WTC11 (cell line): ENCODE measurements around the gene OVCA2.

Source experiments
- ATF1 ChIP-seq: sonication (generic); formaldehyde crosslinking; IDR thresholded peaks from 2 replicates; pipeline ENCODE4 v1.8.1; 2023; ENCODE audit warnings: mild to moderate bottlenecking, moderate library complexity, missing genetic modification reagents
- ATF2 ChIP-seq: sonication (generic); formaldehyde crosslinking; IDR thresholded peaks from 2 replicates; pipeline ENCODE4 v1.8.1; 2022; ENCODE audit warnings: low read depth, missing genetic modification reagents, borderline replicate concordance
- CREB1 ChIP-seq: sonication (generic); formaldehyde crosslinking; IDR thresholded peaks from 2 replicates; pipeline ENCODE4 v1.8.0; 2023; ENCODE audit warnings: mild to moderate bottlenecking, missing genetic modification reagents
- CREM ChIP-seq: sonication (generic); formaldehyde crosslinking; IDR thresholded peaks from 2 replicates; pipeline ENCODE4 v1.8.1; 2022; ENCODE audit warnings: mild to moderate bottlenecking, missing genetic modification reagents, moderate library complexity
- KAT7 ChIP-seq: sonication (generic); formaldehyde crosslinking; IDR thresholded peaks from 2 replicates; pipeline ENCODE4 v1.8.1; 2023; ENCODE audit warnings: missing genetic modification reagents, mild to moderate bottlenecking, borderline replicate concordance
- NR2C2 ChIP-seq: sonication (generic); formaldehyde crosslinking; IDR thresholded peaks from 2 replicates; pipeline ENCODE4 v1.8.0; 2022; ENCODE audit warnings: mild to moderate bottlenecking, missing genetic modification reagents
- RORB ChIP-seq: fragments of 250-450 bp; sonication (Bioruptor Pico); IDR thresholded peaks from 2 replicates; pipeline ENCODE4 v1.9.0; 2021; ENCODE audit warnings: mild to moderate bottlenecking
- ZNF121 ChIP-seq: sonication (generic); formaldehyde crosslinking; IDR thresholded peaks from 2 replicates; pipeline ENCODE4 v1.8.0; 2023; ENCODE audit warnings: missing genetic modification reagents
- ZNF232 ChIP-seq: sonication (generic); formaldehyde crosslinking; IDR thresholded peaks from 2 replicates; pipeline ENCODE4 v1.8.0; 2022; ENCODE audit warnings: mild to moderate bottlenecking, missing genetic modification reagents
- TF ChIP-seq, protein P1 (sequence below): fragments of 200-600 bp; IDR thresholded peaks from 2 replicates; pipeline ENCODE4 v1.8.0; 2022; ENCODE audit warnings: antibody characterized with exemption
- TF ChIP-seq, protein P2 (sequence below): sonication (generic); formaldehyde crosslinking; IDR thresholded peaks from 2 replicates; pipeline ENCODE4 v1.8.0; 2023; ENCODE audit warnings: missing genetic modification reagents, mild to moderate bottlenecking, borderline replicate concordance
- TF ChIP-seq, protein P3 (sequence below): sonication (generic); formaldehyde crosslinking; IDR thresholded peaks from 2 replicates; pipeline ENCODE4 v1.8.0; 2022; ENCODE audit warnings: mild to moderate bottlenecking, missing genetic modification reagents
- TF ChIP-seq, protein P4 (sequence below): sonication (generic); formaldehyde crosslinking; IDR thresholded peaks from 2 replicates; pipeline ENCODE4 v1.8.1; 2023; ENCODE audit warnings: mild to moderate bottlenecking, missing genetic modification reagents

DNA sequence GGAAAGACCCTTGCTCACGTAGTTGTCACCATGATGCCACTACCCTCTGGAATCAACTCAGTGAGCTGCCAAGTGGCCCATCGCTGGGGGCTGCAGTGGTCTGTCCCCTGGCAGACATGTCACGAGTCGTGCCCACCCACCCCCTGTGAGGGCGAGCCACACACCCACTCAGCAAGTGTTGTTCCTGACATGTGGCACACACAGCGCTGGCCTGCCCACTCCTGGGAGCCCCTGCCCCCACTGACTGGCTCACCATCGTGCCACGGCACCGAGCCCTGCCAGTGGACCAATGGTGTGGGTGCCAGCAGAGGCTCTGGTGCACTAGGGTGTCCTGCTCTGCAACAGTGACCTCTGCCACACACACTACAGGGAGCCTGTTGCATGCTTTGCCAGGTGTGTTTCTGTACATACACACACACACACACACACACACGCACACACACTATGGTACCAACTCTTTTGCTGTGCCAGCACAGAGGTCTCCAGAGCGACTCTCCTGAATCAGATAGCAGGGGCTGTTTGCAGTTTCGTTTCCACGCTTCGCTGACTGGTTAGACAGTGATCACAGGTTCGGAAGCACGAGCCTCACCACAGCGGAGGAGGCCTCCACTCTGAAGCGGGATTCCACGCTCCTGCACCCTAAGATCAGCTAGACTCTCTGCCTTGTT lies 24.4 kb upstream of the OVCA2 start:
- TF ChIP-seq, protein P1, sequence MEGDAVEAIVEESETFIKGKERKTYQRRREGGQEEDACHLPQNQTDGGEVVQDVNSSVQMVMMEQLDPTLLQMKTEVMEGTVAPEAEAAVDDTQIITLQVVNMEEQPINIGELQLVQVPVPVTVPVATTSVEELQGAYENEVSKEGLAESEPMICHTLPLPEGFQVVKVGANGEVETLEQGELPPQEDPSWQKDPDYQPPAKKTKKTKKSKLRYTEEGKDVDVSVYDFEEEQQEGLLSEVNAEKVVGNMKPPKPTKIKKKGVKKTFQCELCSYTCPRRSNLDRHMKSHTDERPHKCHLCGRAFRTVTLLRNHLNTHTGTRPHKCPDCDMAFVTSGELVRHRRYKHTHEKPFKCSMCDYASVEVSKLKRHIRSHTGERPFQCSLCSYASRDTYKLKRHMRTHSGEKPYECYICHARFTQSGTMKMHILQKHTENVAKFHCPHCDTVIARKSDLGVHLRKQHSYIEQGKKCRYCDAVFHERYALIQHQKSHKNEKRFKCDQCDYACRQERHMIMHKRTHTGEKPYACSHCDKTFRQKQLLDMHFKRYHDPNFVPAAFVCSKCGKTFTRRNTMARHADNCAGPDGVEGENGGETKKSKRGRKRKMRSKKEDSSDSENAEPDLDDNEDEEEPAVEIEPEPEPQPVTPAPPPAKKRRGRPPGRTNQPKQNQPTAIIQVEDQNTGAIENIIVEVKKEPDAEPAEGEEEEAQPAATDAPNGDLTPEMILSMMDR, result no peak
- TF ChIP-seq NR2C2 (no peak), KAT7 (no peak), CREB1 (CRISPR knock-in tag) (no peak), RORB (no peak), ZNF232 (no peak), CREM (CRISPR knock-in tag) (no peak), ATF2 (CRISPR knock-in tag) (no peak), ZNF121 (no peak), ATF1 (CRISPR knock-in tag) (no peak)
- TF ChIP-seq, protein P2, sequence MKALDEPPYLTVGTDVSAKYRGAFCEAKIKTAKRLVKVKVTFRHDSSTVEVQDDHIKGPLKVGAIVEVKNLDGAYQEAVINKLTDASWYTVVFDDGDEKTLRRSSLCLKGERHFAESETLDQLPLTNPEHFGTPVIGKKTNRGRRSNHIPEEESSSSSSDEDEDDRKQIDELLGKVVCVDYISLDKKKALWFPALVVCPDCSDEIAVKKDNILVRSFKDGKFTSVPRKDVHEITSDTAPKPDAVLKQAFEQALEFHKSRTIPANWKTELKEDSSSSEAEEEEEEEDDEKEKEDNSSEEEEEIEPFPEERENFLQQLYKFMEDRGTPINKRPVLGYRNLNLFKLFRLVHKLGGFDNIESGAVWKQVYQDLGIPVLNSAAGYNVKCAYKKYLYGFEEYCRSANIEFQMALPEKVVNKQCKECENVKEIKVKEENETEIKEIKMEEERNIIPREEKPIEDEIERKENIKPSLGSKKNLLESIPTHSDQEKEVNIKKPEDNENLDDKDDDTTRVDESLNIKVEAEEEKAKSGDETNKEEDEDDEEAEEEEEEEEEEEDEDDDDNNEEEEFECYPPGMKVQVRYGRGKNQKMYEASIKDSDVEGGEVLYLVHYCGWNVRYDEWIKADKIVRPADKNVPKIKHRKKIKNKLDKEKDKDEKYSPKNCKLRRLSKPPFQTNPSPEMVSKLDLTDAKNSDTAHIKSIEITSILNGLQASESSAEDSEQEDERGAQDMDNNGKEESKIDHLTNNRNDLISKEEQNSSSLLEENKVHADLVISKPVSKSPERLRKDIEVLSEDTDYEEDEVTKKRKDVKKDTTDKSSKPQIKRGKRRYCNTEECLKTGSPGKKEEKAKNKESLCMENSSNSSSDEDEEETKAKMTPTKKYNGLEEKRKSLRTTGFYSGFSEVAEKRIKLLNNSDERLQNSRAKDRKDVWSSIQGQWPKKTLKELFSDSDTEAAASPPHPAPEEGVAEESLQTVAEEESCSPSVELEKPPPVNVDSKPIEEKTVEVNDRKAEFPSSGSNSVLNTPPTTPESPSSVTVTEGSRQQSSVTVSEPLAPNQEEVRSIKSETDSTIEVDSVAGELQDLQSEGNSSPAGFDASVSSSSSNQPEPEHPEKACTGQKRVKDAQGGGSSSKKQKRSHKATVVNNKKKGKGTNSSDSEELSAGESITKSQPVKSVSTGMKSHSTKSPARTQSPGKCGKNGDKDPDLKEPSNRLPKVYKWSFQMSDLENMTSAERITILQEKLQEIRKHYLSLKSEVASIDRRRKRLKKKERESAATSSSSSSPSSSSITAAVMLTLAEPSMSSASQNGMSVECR, result no peak
- TF ChIP-seq, protein P3, sequence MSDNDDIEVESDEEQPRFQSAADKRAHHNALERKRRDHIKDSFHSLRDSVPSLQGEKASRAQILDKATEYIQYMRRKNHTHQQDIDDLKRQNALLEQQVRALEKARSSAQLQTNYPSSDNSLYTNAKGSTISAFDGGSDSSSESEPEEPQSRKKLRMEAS (CRISPR knock-in tag), result no peak
- TF ChIP-seq, protein P4, sequence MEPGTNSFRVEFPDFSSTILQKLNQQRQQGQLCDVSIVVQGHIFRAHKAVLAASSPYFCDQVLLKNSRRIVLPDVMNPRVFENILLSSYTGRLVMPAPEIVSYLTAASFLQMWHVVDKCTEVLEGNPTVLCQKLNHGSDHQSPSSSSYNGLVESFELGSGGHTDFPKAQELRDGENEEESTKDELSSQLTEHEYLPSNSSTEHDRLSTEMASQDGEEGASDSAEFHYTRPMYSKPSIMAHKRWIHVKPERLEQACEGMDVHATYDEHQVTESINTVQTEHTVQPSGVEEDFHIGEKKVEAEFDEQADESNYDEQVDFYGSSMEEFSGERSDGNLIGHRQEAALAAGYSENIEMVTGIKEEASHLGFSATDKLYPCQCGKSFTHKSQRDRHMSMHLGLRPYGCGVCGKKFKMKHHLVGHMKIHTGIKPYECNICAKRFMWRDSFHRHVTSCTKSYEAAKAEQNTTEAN (CRISPR knock-in tag), result no peak
